Measurements from ENCODE around the gene TMEM164. TPM values are rescaled to one million over a fixed set of nuclear protein-coding genes. Genes with fewer than 3 reads are reported as not detected.

Gene TMEM164
- total and polyA plus RNA-seq, 2 experiments from 2014 or later, result 3.4 to 17.2 TPM

GRCh38 chrX:110161361-110161686, 158.4 kb downstream of the TMEM164 start:
- Histone ChIP-seq H3K36me3 (ENCODE audit: insufficient read depth) (no peaks in the 10 kb centered on the region), H3K27ac (ENCODE audit: low read depth) (no peak overlapping the region), H3F3A (replicated peaks; ENCODE audit: low read depth) (no peaks in the 10 kb centered on the region), H3K9me2 (ENCODE audit: insufficient read depth) (no peaks in the 10 kb centered on the region), H4K20me1 (replicated peaks; ENCODE audit: insufficient read depth) (no peaks in the 10 kb centered on the region), H3K4me3 (no peak overlapping the region), H3K27me3 (ENCODE audit: insufficient read depth) (no peaks in the 10 kb centered on the region), H3K4me2 (no peak overlapping the region), H3K79me2 (replicated peaks; ENCODE audit: insufficient read depth) (no peaks in the 10 kb centered on the region), H3K4me1 (ENCODE audit: insufficient read depth) (no peaks in the 10 kb centered on the region), H2AFZ (no peak overlapping the region)
- H3K4me3 Mint-ChIP-seq, result no peak overlapping the region
- no peaks in the 10 kb centered on the region for H3K36me3 Mint-ChIP-seq (ENCODE audit: low read depth)
- H3K27ac Mint-ChIP-seq, result no peak overlapping the region
- H3K4me1 Mint-ChIP-seq, result no peaks in the 10 kb centered on the region; the same call in 2 of the 3 replicates
- no peak for ATAC-seq
- no peaks in the 10 kb centered on the region for H3K9me3 Mint-ChIP-seq
- peaks cover 3% of the 10 kb centered on the region for H3K27me3 Mint-ChIP-seq (ENCODE audit: insufficient read depth, low read depth, poor library complexity)
- TF ChIP-seq ZNF462 (CRISPR knock-in tag; IDR thresholded peaks at IDR 0.05) (no peak), ZNF331 (CRISPR knock-in tag; IDR thresholded peaks at IDR 0.05; ENCODE audit: low read depth) (no peak), CTCF (conservative IDR thresholded peaks at IDR 0.05; ENCODE audit: low read depth in 2 of 2) (no peak), POLR2AphosphoS5 (IDR thresholded peaks at IDR 0.05; ENCODE audit: low read depth) (no peak), EZH2phosphoT487 (IDR thresholded peaks at IDR 0.05; ENCODE audit: unreplicated experiment) (no peak)
- no peak for DNase-seq (ENCODE audit: low spot score)
